Endothelial cell of umbilical vein (primary cell): Measurements from ENCODE around the gene MYBBP1A. TPM values are rescaled to one million over a fixed set of nuclear protein-coding genes. Genes with fewer than 3 reads are reported as not detected.
A peak's percentile ranks its signal among the peaks of the same experiment; 100 is the strongest.

ENCODE experiments used
- BruUV-seq: library from RNA; stranded (reverse); fragments of 400-500 nt; replicated peaks from 2 replicates; lab custom pipeline; 2021; lab: Mats Ljungman, UMichigan
- CTCF ChIA-PET: fragments of 300-600, 350-600 bp; sonication (Branson Sonifier 250); formaldehyde crosslinking; loops from one replicate; lab custom pipeline; 2021; ENCODE audit warnings: antibody characterized with exemption, inconsistent platforms; lab: Charles Lee
- POLR2A ChIA-PET: fragments of 300-600, 350-600 bp; sonication (Branson Sonifier 250); formaldehyde crosslinking; loops from one replicate; lab custom pipeline; 2021; ENCODE audit warnings: antibody characterized with exemption, inconsistent platforms; lab: Charles Lee
- DNase-seq: peaks from one replicate; pipeline ENCODE4 v3.0.0-alpha.2; 2011; ENCODE audit warnings: low read depth, low spot score
- FAIRE-seq: peaks from 2 replicates; lab custom pipeline; 2011; peaks lifted over from hg19 to GRCh38; lab: Jason Lieb, UNC
- H2AFZ ChIP-seq: 2 replicates; pipeline ENCODE4 v1.6.0; 2012; ENCODE audit warnings: low read depth, low read length, control low read depth, inconsistent platforms
- H3K27ac ChIP-seq: 2 replicates; pipeline ENCODE4 v1.5.1; 2011; ENCODE audit warnings: low read depth, mild to moderate bottlenecking, control low read depth, low read length, moderate library complexity; ENCODE audit not compliant: insufficient read depth
- H3K27me3 ChIP-seq, 2 experiments: 2 replicates each; pipeline versions ENCODE4 v1.6.0 to v1.6.1; 2011; ENCODE audit warnings: low read length in 2 of 2, mixed read lengths in 1 of 2; ENCODE audit not compliant: control insufficient read depth in 2 of 2, insufficient read depth in 2 of 2
- H3K36me3 ChIP-seq, 2 experiments: 2 replicates in 1 of 2; 3 replicates in 1 of 2; pipeline ENCODE4 v1.5.1; 2011; ENCODE audit warnings: low read length in 2 of 2, mild to moderate bottlenecking in 1 of 2, moderate library complexity in 1 of 2; ENCODE audit not compliant: control insufficient read depth in 2 of 2, insufficient read depth in 2 of 2; ENCODE audit errors: extremely low read depth in 1 of 2
- H3K4me1 ChIP-seq: 3 replicates; pipeline ENCODE4 v1.5.1; 2011; ENCODE audit warnings: mild to moderate bottlenecking, low read length; ENCODE audit not compliant: control insufficient read depth, insufficient read depth; ENCODE audit errors: extremely low read depth
- H3K4me2 ChIP-seq: 2 replicates; pipeline ENCODE4 v1.6.1; 2011; ENCODE audit warnings: low read length, control low read depth, mixed read lengths; ENCODE audit not compliant: insufficient read depth
- H3K4me3 ChIP-seq, 3 experiments: fragments of 200-600 bp in 1 of 3; sonication (generic), shearing (Covaris generic) in 1 of 3; replicated peaks in 1 of 3; 2 replicates each; pipeline ENCODE4 v1.5.1; 2011 to 2016; ENCODE audit warnings: control low read depth in 3 of 3, low read length in 3 of 3, mild to moderate bottlenecking in 2 of 3, inconsistent platforms in 1 of 3, low read depth in 1 of 3, moderate library complexity in 1 of 3; ENCODE audit not compliant: insufficient read depth in 1 of 3
- H3K79me2 ChIP-seq: 2 replicates; pipeline ENCODE4 v1.6.0; 2012; ENCODE audit warnings: low read length, inconsistent platforms; ENCODE audit not compliant: control insufficient read depth, insufficient read depth
- H3K9ac ChIP-seq: replicated peaks from 2 replicates; pipeline ENCODE3; 2011; ENCODE audit warnings: low read length, control low read depth; ENCODE audit not compliant: insufficient read depth; ENCODE audit errors: extremely low read depth
- H3K9me1 ChIP-seq: replicated peaks from 3 replicates; pipeline ENCODE4 v1.6.0; 2011; ENCODE audit warnings: mild to moderate bottlenecking, low read length; ENCODE audit not compliant: control insufficient read depth, insufficient read depth; ENCODE audit errors: extremely low read depth
- H3K9me3 ChIP-seq: replicated peaks from 2 replicates; pipeline ENCODE4 v1.5.1; 2012; ENCODE audit warnings: low read length, inconsistent platforms; ENCODE audit not compliant: control insufficient read depth, insufficient read depth
- H4K20me1 ChIP-seq: replicated peaks from 2 replicates; pipeline ENCODE3; 2011; ENCODE audit warnings: mild to moderate bottlenecking, low read length; ENCODE audit not compliant: control insufficient read depth, insufficient read depth; ENCODE audit errors: extremely low read depth
- CTCF ChIP-seq, 2 donors: IDR thresholded peaks; 1 replicate in 1 of 2; 2 replicates in 1 of 2; pipeline ENCODE4 v1.5.1; 2011; ENCODE audit warnings: low read length in 2 of 2, mild to moderate bottlenecking in 2 of 2, moderate library complexity in 2 of 2, control low read depth in 1 of 2, inconsistent platforms in 1 of 2, low read depth in 1 of 2; ENCODE audit not compliant: insufficient read depth in 1 of 2; ENCODE audit errors: extremely low read depth in 1 of 2
- MAX ChIP-seq: IDR thresholded peaks from 2 replicates; pipeline ENCODE4 v1.6.1; 2011; ENCODE audit not compliant: insufficient read depth, insufficient read length
- dilution Hi-C: fragments of 300-500 bp; cut with MboI; formaldehyde crosslinking; loops from one replicate; pipeline ENCODE4 v1.15.0; 2019; ENCODE audit warnings: low sequenced_read_pairs; ENCODE audit not compliant: extremely low pct_ligation_motif_present
- intact Hi-C: fragments of 100-400 bp; cut with micrococcal nuclease; formaldehyde crosslinking; loops from one replicate; pipeline ENCODE4 v1.10.0; 2022
- polyA plus RNA-seq, 4 experiments: library from polyadenylated mRNA; depleted of rRNA in 3 of 4; stranded (reverse) in 3 of 4; unstranded in 1 of 4; fragments of >200 nt; gene quantifications; 2 replicates each; pipeline versions ENCODE4 v1.2.1 to v1.2.3, GENCODE V29; 2011 to 2012; ENCODE audit warnings: missing spikeins in 1 of 4
- total RNA-seq: library from RNA; stranded (reverse); gene quantifications from 2 replicates; pipeline ENCODE4 v1.2.3, GENCODE V29; 2021

Gene MYBBP1A
- total and polyA plus RNA-seq, 2 donors (not counting 3 experiments of a cell fraction or from before 2014, with no cell fraction given), result 26.8 to 79.2 TPM

- POLR2A ChIA-PET, result no interaction called here
- Histone ChIP-seq H3K36me3 (peaks cover 6 to 36% of the 10 kb centered on the region in 2 experiments), H3K27ac (no peak overlapping the region), H3K9ac (no peak overlapping the region), H4K20me1 (no peaks in the 10 kb centered on the region), H3K9me1 (no peaks in the 10 kb centered on the region), H3K79me2 (no peaks in the 10 kb centered on the region), H3K4me3 (no peak overlapping the region), H3K27me3 (no peaks in the 10 kb centered on the region), H3K9me3 (no peaks in the 10 kb centered on the region), H3K4me2 (no peak overlapping the region), H2AFZ (no peak overlapping the region), H3K4me1 (peaks cover 40% of the 10 kb centered on the region)
- DNase-seq (no peak), FAIRE-seq (no peak)
- TF ChIP-seq MAX, result no peak
- peak in 1 of 2 donors; percentile 2 for TF ChIP-seq CTCF (IDR thresholded peaks at IDR 0.05; ENCODE audit: extremely low read depth in 1 of 2, insufficient read depth in 1 of 2, low read depth in 1 of 2, low read length in 2 of 2)
- CTCF ChIA-PET, result interaction anchor here (1.0 to 6.7 kb wide), 4 partner anchors 42 to 128 kb away, joined by 3 to 31 read pairs (median 10); partner anchors contain the start of gene SPNS2
- BruUV-seq, result no TSS peak
- dilution Hi-C loops, result no loop called here
- intact Hi-C loops, result loop anchor here (2.0 kb wide), 1 partner anchor 327 kb away; no protein-coding TSS in a partner anchor
Observed at GRCh38 chr17:4541328-4542002, 13.7 kb downstream of the MYBBP1A start.
